GM21447 (cell line): Measurements from ENCODE around the gene CSTB.
A peak's percentile ranks its signal among the peaks of the same experiment; 100 is the strongest.

Experiments
- ATAC-seq: cut with Tn5 transposase; IDR thresholded peaks from one replicate; pipeline ENCODE4 v1.9.1; 2021; ENCODE audit not compliant: unreplicated experiment

CSTB gene

GRCh38 chr21:43811262-43812105 is 35.4 kb upstream of the CSTB start:
- ATAC-seq: no peak

- ATAC-seq: peak; percentile 71
These were observed 34.6 kb upstream of the CSTB start for GRCh38 chr21:43810505-43811261.

GRCh38 chr21:43809853-43810504 is 33.9 kb upstream of the CSTB start:
- ATAC-seq: no peak

GRCh38 chr21:43809346-43809799 is 33.3 kb upstream of the CSTB start:
- no peak for ATAC-seq

GRCh38 chr21:43808832-43809251 is 32.7 kb upstream of the CSTB start:
- ATAC-seq: no peak

- ATAC-seq: no peak
These were observed 32.3 kb upstream of the CSTB start for GRCh38 chr21:43808367-43808766.

- no peak for ATAC-seq
These were observed 30.1 kb upstream of the CSTB start for GRCh38 chr21:43806017-43806710.

GRCh38 chr21:43805275-43805800 is 29.2 kb upstream of the CSTB start:
- peak; percentile 87 for ATAC-seq

GRCh38 chr21:43803558-43804300 is 27.6 kb upstream of the CSTB start:
- no peak for ATAC-seq

GRCh38 chr21:43802713-43803313 is 26.7 kb upstream of the CSTB start:
- no peak for ATAC-seq

- no peak for ATAC-seq
These were observed 25.1 kb upstream of the CSTB start for GRCh38 chr21:43801006-43801783.

GRCh38 chr21:43800566-43800965 is 24.5 kb upstream of the CSTB start:
- no peak for ATAC-seq

- no peak for ATAC-seq
These were observed 24.0 kb upstream of the CSTB start for GRCh38 chr21:43800124-43800523.

- no peak for ATAC-seq
These were observed 23.3 kb upstream of the CSTB start for GRCh38 chr21:43799301-43799840.

GRCh38 chr21:43797925-43798715 is 22.0 kb upstream of the CSTB start:
- no peak for ATAC-seq

GRCh38 chr21:43797415-43797814 is 21.3 kb upstream of the CSTB start:
- ATAC-seq: no peak

- no peak for ATAC-seq
These were observed 18.7 kb upstream of the CSTB start for GRCh38 chr21:43794857-43795256.

- no peak for ATAC-seq
These were observed 18.2 kb upstream of the CSTB start for GRCh38 chr21:43794311-43794710.
